Effector memory CD4-positive, alpha-beta T cell (primary cell): ENCODE results near the gene ZNF319.

Experiments
- DNase-seq, 3 donors: peaks; one replicate each; pipeline ENCODE4 v3.0.0-alpha.2; 2020
- H3K27ac ChIP-seq: 2 replicates; pipeline ENCODE4 v1.7.0; 2013; ENCODE audit warnings: mild to moderate bottlenecking, low read length, moderate library complexity; ENCODE audit not compliant: insufficient read depth, poor library complexity, severe bottlenecking
- H3K27me3 ChIP-seq: replicated peaks from 2 replicates; pipeline ENCODE4 v1.7.0; 2013; ENCODE audit warnings: mild to moderate bottlenecking, low read length; ENCODE audit not compliant: insufficient read depth, control insufficient read depth, poor library complexity, severe bottlenecking
- H3K36me3 ChIP-seq: 2 replicates; pipeline ENCODE4 v1.7.0; 2013; ENCODE audit warnings: mild to moderate bottlenecking, low read length, moderate library complexity; ENCODE audit not compliant: control insufficient read depth, insufficient read depth
- H3K4me1 ChIP-seq: 2 replicates; pipeline ENCODE4 v1.7.0; 2013; ENCODE audit warnings: low read length, mild to moderate bottlenecking; ENCODE audit not compliant: control insufficient read depth, insufficient read depth, poor library complexity, severe bottlenecking
- H3K4me3 ChIP-seq: 2 replicates; pipeline ENCODE4 v1.7.0; 2013; ENCODE audit warnings: low read length, low read depth, mild to moderate bottlenecking; ENCODE audit not compliant: insufficient read depth, poor library complexity, severe bottlenecking
- H3K9me3 ChIP-seq: 2 replicates; pipeline ENCODE4 v1.7.0; 2013; ENCODE audit warnings: mild to moderate bottlenecking, low read length, moderate library complexity; ENCODE audit not compliant: control insufficient read depth

ZNF319 gene

GRCh38 chr16:58043571-58044155, 43.2 kb upstream of the ZNF319 start:
- no peaks in the 10 kb centered on the region for H3K27me3 ChIP-seq
- no peaks in the 10 kb centered on the region for H3K4me1 ChIP-seq
- H3K36me3 ChIP-seq: no peaks in the 10 kb centered on the region
- H3K4me3 ChIP-seq: no peak overlapping the region
- no peak for DNase-seq
- H3K27ac ChIP-seq: no peak overlapping the region
- no peaks in the 10 kb centered on the region for H3K9me3 ChIP-seq

GRCh38 chr16:58042886-58043515, 42.5 kb upstream of the ZNF319 start:
- Histone ChIP-seq H3K4me1 (no peaks in the 10 kb centered on the region), H3K27me3 (no peaks in the 10 kb centered on the region), H3K27ac (no peak overlapping the region), H3K4me3 (no peak overlapping the region), H3K9me3 (no peaks in the 10 kb centered on the region), H3K36me3 (no peaks in the 10 kb centered on the region)
- DNase-seq: no peak

GRCh38 chr16:58042001-58042885, 41.8 kb upstream of the ZNF319 start:
- Histone ChIP-seq H3K4me1 (no peaks in the 10 kb centered on the region), H3K4me3 (no peak overlapping the region)
- no peak for DNase-seq

GRCh38 chr16:58041628-58041955, 41.1 kb upstream of the ZNF319 start:
- Histone ChIP-seq H3K27ac (no peak overlapping the region), H3K4me1 (no peaks in the 10 kb centered on the region), H3K4me3 (no peak overlapping the region), H3K36me3 (no peaks in the 10 kb centered on the region), H3K27me3 (no peaks in the 10 kb centered on the region), H3K9me3 (no peaks in the 10 kb centered on the region)
- no peak for DNase-seq

More at GRCh38 chr16:58042001-58042885, 41.8 kb upstream of the ZNF319 start:
- H3K27me3 ChIP-seq: no peaks in the 10 kb centered on the region
- no peak overlapping the region for H3K27ac ChIP-seq
- no peaks in the 10 kb centered on the region for H3K9me3 ChIP-seq
- no peaks in the 10 kb centered on the region for H3K36me3 ChIP-seq

- Histone ChIP-seq H3K27ac (no peak overlapping the region), H3K4me3 (no peak overlapping the region), H3K9me3 (no peaks in the 10 kb centered on the region), H3K4me1 (no peaks in the 10 kb centered on the region), H3K36me3 (no peaks in the 10 kb centered on the region), H3K27me3 (no peaks in the 10 kb centered on the region)
- no peak for DNase-seq
Observed at GRCh38 chr16:58040945-58041627, 40.6 kb upstream of the ZNF319 start.

GRCh38 chr16:58040496-58040846, 40.0 kb upstream of the ZNF319 start:
- Histone ChIP-seq H3K4me3 (no peak overlapping the region), H3K27ac (no peak overlapping the region), H3K9me3 (no peaks in the 10 kb centered on the region), H3K4me1 (no peaks in the 10 kb centered on the region), H3K36me3 (no peaks in the 10 kb centered on the region), H3K27me3 (no peaks in the 10 kb centered on the region)
- no peak for DNase-seq

GRCh38 chr16:58039829-58040495, 39.5 kb upstream of the ZNF319 start:
- no peak overlapping the region for H3K27ac ChIP-seq
- H3K36me3 ChIP-seq: no peaks in the 10 kb centered on the region
- no peak overlapping the region for H3K4me3 ChIP-seq
- no peaks in the 10 kb centered on the region for H3K27me3 ChIP-seq
- H3K4me1 ChIP-seq: no peaks in the 10 kb centered on the region
- no peak for DNase-seq
- no peaks in the 10 kb centered on the region for H3K9me3 ChIP-seq

GRCh38 chr16:58038219-58038641, 37.8 kb upstream of the ZNF319 start:
- Histone ChIP-seq H3K4me3 (no peak overlapping the region), H3K4me1 (no peaks in the 10 kb centered on the region), H3K27ac (no peak overlapping the region), H3K36me3 (no peaks in the 10 kb centered on the region), H3K9me3 (no peaks in the 10 kb centered on the region), H3K27me3 (no peaks in the 10 kb centered on the region)
- no peak for DNase-seq

- no peak overlapping the region for H3K4me3 ChIP-seq
- no peak overlapping the region for H3K27ac ChIP-seq
- DNase-seq: no peak
- H3K36me3 ChIP-seq: no peaks in the 10 kb centered on the region
- H3K4me1 ChIP-seq: no peaks in the 10 kb centered on the region
- H3K9me3 ChIP-seq: no peaks in the 10 kb centered on the region
- no peaks in the 10 kb centered on the region for H3K27me3 ChIP-seq
Observed at GRCh38 chr16:58037365-58038057, 37.0 kb upstream of the ZNF319 start.
